SIG-M5 (cell line): ENCODE measurements around the gene NHLRC4.

Experiments used
- DNase-seq: peaks from one replicate; lab custom pipeline; 2025; lab: John Stamatoyannopoulos, UW

NHLRC4 gene

DNA sequence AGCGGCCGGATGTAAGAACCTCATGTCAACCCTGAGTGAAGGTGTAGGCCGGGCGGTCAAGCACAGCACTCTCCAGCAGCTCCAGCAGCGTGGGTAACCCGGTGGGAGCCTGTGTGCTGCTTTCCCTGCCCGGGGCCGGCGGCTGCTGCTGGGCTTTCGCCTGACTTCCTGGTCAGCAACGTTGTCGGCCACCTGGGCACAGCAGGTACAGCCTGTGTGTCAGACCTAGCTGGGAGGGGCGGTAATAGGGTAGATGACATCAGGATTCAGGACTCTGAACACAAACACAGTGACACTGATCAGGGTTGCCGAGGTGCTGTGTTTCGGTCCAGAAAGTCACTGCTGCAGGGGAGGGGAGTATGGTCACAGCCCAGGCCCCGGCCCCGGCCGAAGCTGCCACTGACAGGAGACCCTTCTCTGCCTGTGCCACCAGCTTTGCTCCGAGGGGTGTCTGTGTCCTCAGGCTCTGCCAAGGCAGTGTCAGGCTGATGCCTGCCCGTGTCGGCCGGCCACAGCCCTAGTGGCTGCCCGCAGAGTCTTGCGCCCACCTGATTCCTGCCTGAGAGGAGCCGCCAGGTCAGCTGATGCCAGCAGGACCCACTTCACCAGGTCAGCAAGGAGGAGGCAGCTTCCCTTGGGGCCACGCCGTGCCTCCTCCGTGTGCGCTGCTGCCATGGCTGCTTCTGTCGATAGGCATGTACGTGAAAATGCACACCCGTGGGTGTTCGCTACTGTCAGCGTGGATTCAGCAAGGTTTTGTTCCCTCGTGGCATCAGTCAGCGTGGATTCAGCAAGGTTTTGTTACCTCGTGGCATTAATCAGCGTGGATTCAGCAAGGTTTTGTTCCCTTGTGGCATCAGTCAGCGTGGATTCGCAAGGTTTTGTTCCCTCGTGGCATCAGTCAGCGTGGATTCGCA is 32.3 kb downstream of the NHLRC4 start:
- DNase-seq = no peak

DNA sequence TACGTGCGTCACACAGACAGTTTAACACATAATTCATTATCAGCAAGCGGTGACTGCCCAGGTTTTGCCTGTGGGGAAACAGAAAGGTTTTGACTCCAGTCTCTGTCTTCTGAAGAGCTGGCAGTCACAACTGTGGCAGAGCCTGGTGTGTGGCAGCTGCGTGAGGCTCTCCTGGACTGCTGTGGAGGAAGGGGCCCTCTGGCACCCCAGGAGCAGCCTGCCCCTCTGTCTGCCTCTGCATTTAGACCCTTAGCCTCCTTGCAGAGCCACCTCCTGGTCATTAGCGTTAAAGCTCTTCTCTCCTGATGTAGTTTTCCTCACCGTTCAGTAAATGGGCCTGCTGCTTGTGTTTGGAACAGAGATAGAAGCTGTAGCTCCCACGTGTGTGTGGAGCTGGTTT is 34.0 kb downstream of the NHLRC4 start:
- no peak for DNase-seq

DNA sequence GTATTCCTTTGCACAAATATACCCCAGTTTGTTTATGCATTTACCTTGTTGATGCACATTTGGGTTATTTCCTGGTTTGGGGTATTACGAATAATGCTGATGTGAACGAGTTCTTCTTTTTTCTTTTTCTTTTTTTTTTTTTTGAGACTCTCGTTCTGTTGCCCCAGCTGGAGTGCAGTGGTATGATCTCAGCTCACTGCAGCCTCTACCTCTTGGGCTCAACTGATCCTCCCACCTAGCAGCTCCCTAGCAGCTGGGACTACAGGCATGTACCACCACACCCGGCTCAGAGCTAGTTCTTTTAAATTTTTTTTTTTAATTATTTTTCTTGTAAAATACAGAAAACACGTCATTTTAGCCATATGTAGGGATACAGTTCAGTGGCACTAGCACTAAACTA is 37.1 kb downstream of the NHLRC4 start:
- DNase-seq = no peak

DNA sequence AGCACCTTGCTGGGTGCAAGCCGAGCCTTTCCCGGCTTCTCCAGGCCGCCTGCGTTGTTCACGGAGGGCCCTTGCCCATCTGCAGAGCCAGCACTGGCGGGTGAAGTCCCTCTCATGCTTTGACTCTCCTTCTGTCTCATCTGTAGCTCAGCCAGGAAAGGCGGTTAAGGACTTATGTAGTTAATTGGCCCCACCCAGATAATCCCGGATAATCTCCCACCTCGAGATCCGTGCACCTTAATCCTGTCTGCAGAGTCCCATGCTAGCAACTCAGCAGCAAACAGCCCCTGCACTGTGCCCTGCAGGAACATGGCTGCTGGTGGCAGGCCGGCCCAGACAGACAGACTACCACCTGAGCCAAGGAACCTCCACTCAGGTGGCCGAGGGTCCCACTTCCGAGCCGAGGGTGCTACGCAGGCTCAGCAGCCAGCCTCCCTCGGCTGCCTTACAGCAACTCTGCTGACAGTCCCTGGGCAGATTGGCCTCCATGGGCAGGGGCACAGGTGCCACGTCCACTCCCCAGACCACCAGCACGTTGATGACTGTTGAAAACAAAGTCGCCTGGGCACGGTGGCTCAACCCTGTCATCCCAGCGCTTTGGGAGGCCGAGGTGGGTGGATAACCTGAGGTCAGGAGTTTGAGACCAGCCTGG is 40.0 kb downstream of the NHLRC4 start:
- DNase-seq = no peak

DNA sequence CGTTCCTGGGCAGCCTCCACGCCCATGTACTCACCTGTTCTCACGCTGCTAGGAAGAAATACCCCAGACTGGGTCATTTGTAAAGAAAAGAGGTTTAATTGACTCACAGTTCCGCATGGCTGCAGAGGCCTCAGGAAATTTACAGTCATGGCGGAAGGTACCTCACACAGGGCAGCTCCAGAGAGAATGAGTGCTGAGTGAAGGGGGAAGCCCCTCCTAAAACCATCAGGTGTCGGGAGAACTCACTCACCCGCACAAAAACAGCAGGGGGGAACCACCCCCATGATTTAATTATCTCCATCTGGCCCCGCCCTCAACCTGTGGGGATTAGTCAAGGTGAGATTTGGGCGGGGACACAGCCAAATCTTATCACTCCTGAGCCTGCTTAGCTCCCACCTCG is 41.2 kb downstream of the NHLRC4 start:
- DNase-seq = no peak

DNA sequence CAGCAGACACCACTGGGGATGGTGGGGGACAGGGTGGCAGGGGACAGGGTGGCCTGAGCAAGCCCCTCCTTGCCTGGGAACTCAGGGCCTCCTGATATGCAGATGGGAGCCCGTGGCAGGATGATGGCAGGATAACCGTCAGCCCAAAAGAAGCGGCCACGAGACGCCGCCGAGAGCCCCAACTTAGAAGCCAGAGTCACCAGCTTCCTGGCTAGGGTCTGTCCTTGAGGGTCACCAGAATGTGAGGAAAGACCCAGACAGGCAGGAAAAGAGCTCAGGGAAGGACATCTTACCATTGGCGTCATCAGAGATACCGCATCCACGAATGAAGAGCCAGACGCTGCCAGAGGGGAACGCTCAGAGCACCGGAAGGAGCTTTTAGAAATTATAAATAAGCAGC is 42.5 kb downstream of the NHLRC4 start:
- no peak for DNase-seq

DNA sequence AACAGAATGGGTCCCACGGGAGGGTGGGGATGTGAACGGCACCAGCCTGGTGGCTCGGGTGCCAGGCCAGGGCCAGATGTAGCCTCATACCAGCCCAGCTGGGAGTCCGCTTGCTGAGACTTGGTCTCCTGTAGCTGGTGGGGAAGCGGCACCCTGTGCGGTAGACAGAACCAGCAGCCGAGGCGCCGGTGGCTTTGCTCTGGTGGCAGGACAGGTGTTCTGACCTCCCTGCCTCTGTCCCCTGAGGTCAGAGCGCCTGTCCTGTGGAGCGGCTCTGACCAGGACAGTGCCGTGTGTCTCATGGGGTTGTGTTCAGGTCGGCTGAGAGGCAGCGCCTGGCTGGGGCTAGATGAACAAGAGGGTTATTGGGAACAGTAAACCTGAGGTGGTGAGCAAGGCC is 43.2 kb downstream of the NHLRC4 start:
- no peak for DNase-seq

DNA sequence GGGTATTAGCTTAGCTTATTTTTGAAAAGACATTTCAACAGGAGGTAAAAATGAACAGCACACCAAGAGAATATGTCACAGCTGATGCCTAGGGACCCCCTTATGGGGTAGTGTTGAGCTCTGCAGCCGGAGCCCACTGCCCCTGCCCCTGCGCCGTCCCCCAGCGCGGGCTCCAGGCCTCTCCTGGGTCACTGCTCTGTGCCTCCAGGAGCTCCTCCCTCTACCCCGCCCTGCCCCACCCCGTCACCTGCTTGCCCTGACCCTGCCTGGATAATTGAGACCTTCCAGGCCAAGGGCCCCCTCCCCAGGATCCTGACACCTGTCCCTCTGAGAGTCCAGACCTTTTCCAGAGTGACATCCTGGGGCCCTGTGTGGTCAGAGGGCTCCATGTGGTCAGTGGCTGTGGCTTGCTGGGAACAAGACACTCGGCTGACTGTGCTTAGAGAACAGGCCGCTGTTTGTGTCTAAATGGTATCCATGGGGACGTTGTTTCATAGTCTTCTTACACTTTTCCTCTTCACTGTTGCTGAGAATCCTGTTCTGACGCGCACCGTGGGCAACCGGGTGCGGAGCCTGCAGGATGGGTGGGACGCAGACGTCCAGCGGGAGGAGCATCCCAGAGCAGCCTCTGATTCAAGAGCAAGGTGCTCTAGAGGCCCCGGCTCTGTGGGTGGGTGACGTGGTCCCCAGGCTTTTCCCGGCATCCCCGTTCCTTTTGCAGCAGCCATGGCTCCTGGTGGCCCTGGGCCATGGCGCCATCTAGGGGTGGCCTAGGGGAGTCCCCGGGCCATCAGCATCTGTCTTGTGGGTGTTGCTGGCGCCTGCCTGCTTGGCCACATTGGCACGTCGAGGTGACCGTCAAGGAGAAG is 43.9 kb downstream of the NHLRC4 start:
- no peak for DNase-seq

DNA sequence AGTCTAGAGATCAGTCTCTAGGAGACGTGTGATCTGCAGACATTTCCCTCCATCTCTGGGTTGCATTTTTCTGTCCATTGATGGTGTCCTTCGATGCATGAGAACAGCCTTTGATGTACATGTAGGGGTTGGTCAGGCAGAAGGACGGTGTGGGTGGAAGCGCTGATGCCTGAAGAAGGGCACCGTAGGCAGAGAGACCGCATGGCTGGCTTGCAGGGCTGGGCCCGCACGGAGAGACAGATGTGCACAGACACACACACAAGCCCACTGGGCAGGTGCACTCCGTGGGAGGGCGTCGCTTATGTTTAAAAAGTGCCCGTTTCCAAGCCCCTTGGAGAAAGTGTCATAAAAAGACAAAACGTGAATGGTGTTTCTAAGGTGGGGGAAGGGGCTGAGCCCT is 48.3 kb downstream of the NHLRC4 start:
- DNase-seq = no peak

DNA sequence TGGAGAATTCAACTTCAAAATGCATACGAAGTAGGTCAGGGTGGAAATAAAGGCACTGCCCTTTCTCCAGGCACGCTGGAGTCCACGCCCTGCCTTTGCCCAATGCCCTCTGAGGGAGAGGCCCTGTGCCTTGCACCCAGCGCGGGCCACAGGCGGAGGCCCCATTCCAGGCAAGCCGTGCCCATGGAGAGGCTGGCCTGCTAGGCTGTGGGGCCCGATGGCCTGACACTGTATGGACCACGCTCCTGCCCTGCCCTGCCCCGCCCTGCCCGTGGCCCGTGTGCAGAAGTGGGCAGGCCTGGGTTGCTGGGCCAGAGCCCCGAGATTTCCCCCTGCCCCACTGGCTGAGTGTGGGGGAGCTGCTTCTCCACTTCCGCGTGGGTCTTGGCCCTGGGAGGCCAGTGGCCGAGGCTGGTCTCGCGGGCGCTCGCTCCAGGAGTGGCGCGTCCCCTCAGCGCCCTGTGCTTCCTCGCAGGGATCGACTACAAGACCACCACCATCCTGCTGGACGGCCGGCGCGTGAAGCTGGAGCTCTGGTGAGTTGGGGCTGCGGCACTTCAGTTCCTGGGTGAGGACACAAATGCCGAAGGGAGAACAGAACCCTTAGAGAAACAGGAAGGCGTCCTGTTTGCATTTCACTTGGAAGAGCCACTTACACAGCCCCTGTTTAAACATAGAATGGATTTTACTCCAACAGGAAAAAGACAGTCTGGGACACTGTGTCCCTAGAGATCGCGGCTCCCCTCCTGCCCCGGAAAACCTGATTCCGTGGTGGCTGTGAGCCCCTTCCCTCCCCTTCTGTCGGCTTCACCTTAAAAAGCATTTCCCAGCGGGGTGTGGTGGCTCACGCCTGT is 50.2 kb downstream of the NHLRC4 start:
- no peak for DNase-seq

DNA sequence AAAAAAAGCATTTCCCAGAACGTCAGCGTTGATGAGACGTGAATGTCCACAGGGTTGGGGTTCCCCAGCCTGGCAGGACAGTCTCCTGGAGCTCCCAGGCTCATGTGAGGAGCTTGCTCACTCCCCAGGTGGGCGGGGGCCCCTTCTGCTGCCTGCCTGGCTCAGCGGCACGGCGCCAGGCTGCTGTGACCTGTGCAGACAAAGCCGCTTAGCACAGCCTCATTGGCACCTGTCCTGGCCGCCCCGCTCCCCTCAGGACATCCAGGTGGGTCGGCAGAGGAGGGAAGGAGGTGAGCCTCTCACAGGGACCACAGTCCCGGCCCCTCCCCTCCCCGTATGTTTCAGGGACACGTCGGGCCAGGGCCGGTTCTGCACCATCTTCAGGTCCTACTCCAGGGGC is 51.0 kb downstream of the NHLRC4 start:
- DNase-seq = no peak
